Spleen (tissue), 11 donors: ENCODE results near the gene KANSL1. TPM values are rescaled to one million over a fixed set of nuclear protein-coding genes. Genes with fewer than 3 reads are reported as not detected.
"Not testable (repeated sequence)": the region's sequence is repeated elsewhere in the genome, so short reads cannot be mapped to it uniquely, and the experiment has no call there.

Experiments used
- DNase-seq: peaks from one replicate; pipeline ENCODE4 v3.0.0-alpha.2; 2020
- H3K27ac ChIP-seq, 8 donors: fragments of 200-600 bp; sonication (generic) in 7 of 8; 1 replicate in 4 of 8; 2 replicates in 4 of 8; pipeline versions ENCODE4 v1.5.0 to v1.8.0; 2016 to 2021; ENCODE audit warnings: inconsistent platforms in 4 of 8, mild to moderate bottlenecking in 4 of 8, moderate library complexity in 1 of 8
- H3K27me3 ChIP-seq, 7 donors: fragments of 200-600 bp; sonication (generic) in 6 of 7; replicated peaks in 1 of 7; 1 replicate in 4 of 7; 2 replicates in 3 of 7; pipeline versions ENCODE4 v1.5.0 to v1.8.0; 2016 to 2021; ENCODE audit warnings: inconsistent platforms in 3 of 7, mild to moderate bottlenecking in 1 of 7
- H3K36me3 ChIP-seq, 6 donors: fragments of 200-600 bp; sonication (generic) in 5 of 6; 1 replicate in 4 of 6; 2 replicates in 2 of 6; pipeline versions ENCODE4 v1.5.0 to v1.8.0; 2016 to 2021; ENCODE audit warnings: inconsistent platforms in 2 of 6
- H3K4me1 ChIP-seq, 6 donors: fragments of 200-600 bp; sonication (generic) in 5 of 6; 1 replicate in 3 of 6; 2 replicates in 3 of 6; pipeline versions ENCODE4 v1.5.0 to v1.8.0; 2016 to 2021; ENCODE audit warnings: inconsistent platforms in 3 of 6
- H3K4me3 ChIP-seq, 8 donors: fragments of 200-600 bp; sonication (generic) in 7 of 8; 1 replicate in 4 of 8; 2 replicates in 4 of 8; pipeline versions ENCODE4 v1.5.0 to v1.8.0; 2016 to 2021; ENCODE audit warnings: inconsistent platforms in 4 of 8, mild to moderate bottlenecking in 4 of 8, moderate library complexity in 2 of 8
- H3K9me3 ChIP-seq, 8 donors: fragments of 200-600 bp; sonication (generic) in 7 of 8; 1 replicate in 4 of 8; 2 replicates in 4 of 8; pipeline versions ENCODE4 v1.5.0 to v1.8.0; 2016 to 2021; ENCODE audit warnings: inconsistent platforms in 4 of 8
- CTCF ChIP-seq, 11 experiments: fragments of 200-600 bp in 7 of 11; fragments of 450-650 bp in 4 of 11; sonication (generic) in 4 of 11; IDR thresholded peaks in 8 of 11; conservative IDR thresholded peaks in 3 of 11; 1 replicate in 7 of 11; 2 replicates in 4 of 11; pipeline versions ENCODE4 v1.4.0 to v1.8.0; 2016 to 2021; ENCODE audit warnings: antibody characterized with exemption in 11 of 11, inconsistent platforms in 4 of 11, mild to moderate bottlenecking in 1 of 11
- POLR2A ChIP-seq, 3 donors: fragments of 450-650 bp; IDR thresholded peaks; one replicate each; pipeline ENCODE4 v1.5.1; 2017; ENCODE audit warnings: antibody characterized with exemption in 3 of 3, mild to moderate bottlenecking in 1 of 3
- POLR2AphosphoS5 ChIP-seq, 3 donors: sonication (generic); formaldehyde crosslinking; IDR thresholded peaks; one replicate each; pipeline ENCODE4 v1.5.1; 2017; ENCODE audit warnings: antibody characterized with exemption in 3 of 3
- WGBS, 5 donors: extraction: QIAGEN DNeasy Blood & Tissue Kit in 3 of 5; methylation state at CpG; one replicate each; pipeline versions ENCODE4 v1.1.5 to v1.1.7; 2013 to 2018; 5-methylcytosine and 5-hydroxymethylcytosine counted together
- intact Hi-C: fragments of 100-400 bp; cut with DNase I; formaldehyde crosslinking; loops from one replicate; pipeline ENCODE4 v1.15.0; 2023; ENCODE audit warnings: low total_unique reads
- polyA plus RNA-seq, 3 donors: library from polyadenylated mRNA; stranded (reverse); fragments of 200-250 nt; gene quantifications; one replicate each; pipeline ENCODE4 v1.2.1, GENCODE V29; 2013
- total RNA-seq, 7 donors: library from RNA; depleted of rRNA in 3 of 7; stranded (reverse); fragments of >200 nt in 3 of 7; fragmentation: NEBNext Ultra II Directional in 4 of 7; extraction: Animal tissue kit (Norgen Biotek cat#: 25700) in 4 of 7; gene quantifications; one replicate each; pipeline versions ENCODE4 v1.1.0 to v1.2.1, GENCODE V29; 2016 to 2021
- donor health status: healthy with polysubstance abuse.
- donor health status: DM: no; HTN: no; CAD: no; lungs with moderate emphysema.
- donor health status: DM: no; HTN: no; CAD: no.
- donor health status: Bipolar disorder and iron deficiency.
- donor health status: healthy.
- donor health status: DM: no; HTN: no; CAD: no.
- donor health status: DM: yes; HTN: yes; CAD: no.

KANSL1 gene
- total and polyA plus RNA-seq, 10 donors, result 10.9 to 173 (median 116) TPM

GRCh38 chr17:46180892-46181274 lies 12.3 kb downstream of the KANSL1 start:
- Histone ChIP-seq H3K27ac (peak overlapping the region in 1 of 8 donors; percentile 82), H3K4me3 (no peak overlapping the region), H3K27me3 (no peaks in the 10 kb centered on the region), H3K9me3 (no peaks in the 10 kb centered on the region), H3K36me3 (no peaks in the 10 kb centered on the region), H3K4me1 (peaks cover 77 to 100% (median 98%) of the 10 kb centered on the region in 6 donors)
- TF ChIP-seq POLR2AphosphoS5 (IDR thresholded peaks at IDR 0.05) (no peak), POLR2A (IDR thresholded peaks at IDR 0.05) (no peak), CTCF (IDR thresholded peaks at IDR 0.05 in 8 of 11, conservative IDR thresholded peaks at IDR 0.05 in 3 of 11) (no peak)
- no peak for DNase-seq
- intact Hi-C loops, result loop anchor here (10.0 kb wide), 1 partner anchor 66 kb away; no protein-coding TSS in a partner anchor
- WGBS, 5 donors, result 45 to 81% (median 67%) methylated on average over 2 of the region's 2 CpGs

- Histone ChIP-seq H3K4me3 (peak overlapping the region in 1 of 8 donors; percentile 37), H3K27ac (peak overlapping the region in 5 of 8 donors; percentile 54 to 82 (median 75)), H3K4me1 (peaks cover 76 to 100% (median 99%) of the 10 kb centered on the region in 6 donors)
- WGBS, 5 donors, result 89 to 94% (median 92%) methylated on average over 16 of the region's 16 CpGs
- not testable (repeated sequence) for H3K9me3 ChIP-seq, H3K36me3 ChIP-seq, DNase-seq, H3K27me3 ChIP-seq
- intact Hi-C loops, result loop anchor here (10.0 kb wide), 1 partner anchor 66 kb away; no protein-coding TSS in a partner anchor
Observed at GRCh38 chr17:46180185-46180891, 12.9 kb downstream of the KANSL1 start.

DNA sequence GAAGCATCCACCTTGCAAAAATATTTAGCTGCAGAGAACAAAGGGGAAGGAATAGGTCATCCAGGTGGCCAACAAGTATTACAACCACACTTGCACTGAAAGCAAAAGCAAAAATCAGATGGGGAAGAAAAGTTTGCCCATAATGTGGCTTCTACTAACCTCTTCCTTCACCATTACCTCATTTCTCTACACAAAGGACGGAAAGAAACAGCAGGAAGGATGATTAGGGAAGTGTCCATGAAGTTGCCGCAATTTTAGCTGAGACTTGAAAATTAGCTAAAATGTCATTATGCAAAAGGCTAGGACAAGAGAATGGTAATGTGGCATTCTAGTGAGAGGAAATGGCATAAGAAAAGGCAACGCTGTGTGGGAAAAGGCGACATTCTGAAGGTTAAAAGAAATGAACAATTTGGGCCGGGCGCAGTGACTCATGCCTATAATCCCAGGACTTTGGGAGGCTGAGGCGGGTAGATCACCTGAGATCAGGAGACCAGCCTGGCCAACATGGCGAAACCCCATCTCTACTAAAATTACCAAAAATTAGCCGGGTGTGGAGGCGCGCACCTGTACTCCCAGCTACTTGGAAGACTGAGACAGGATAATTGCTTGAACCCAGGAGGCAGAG lies 13.7 kb downstream of the KANSL1 start:
- intact Hi-C loops, result no loop called here
- Histone ChIP-seq H3K4me3 (peak overlapping the region in 1 of 8 donors; percentile 37), H3K27ac (peak overlapping the region; percentile 9 to 82 (median 59)), H3K4me1 (peaks cover 68 to 99% (median 94%) of the 10 kb centered on the region in 6 donors), H3K9me3 (no peaks in the 10 kb centered on the region), H3K27me3 (no peaks in the 10 kb centered on the region), H3K36me3 (no peaks in the 10 kb centered on the region)
- TF ChIP-seq CTCF (IDR thresholded peaks at IDR 0.05 in 8 of 11, conservative IDR thresholded peaks at IDR 0.05 in 3 of 11), result peak in 1 of 11 experiments; percentile 10
- peak in 1 of 3 donors; percentile 47 for TF ChIP-seq POLR2AphosphoS5 (IDR thresholded peaks at IDR 0.05)
- no peak for TF ChIP-seq POLR2A (IDR thresholded peaks at IDR 0.05)
- WGBS, 5 donors, result 48 to 72% (median 63%) methylated on average over 11 of the region's 11 CpGs
- DNase-seq, result no peak

DNA sequence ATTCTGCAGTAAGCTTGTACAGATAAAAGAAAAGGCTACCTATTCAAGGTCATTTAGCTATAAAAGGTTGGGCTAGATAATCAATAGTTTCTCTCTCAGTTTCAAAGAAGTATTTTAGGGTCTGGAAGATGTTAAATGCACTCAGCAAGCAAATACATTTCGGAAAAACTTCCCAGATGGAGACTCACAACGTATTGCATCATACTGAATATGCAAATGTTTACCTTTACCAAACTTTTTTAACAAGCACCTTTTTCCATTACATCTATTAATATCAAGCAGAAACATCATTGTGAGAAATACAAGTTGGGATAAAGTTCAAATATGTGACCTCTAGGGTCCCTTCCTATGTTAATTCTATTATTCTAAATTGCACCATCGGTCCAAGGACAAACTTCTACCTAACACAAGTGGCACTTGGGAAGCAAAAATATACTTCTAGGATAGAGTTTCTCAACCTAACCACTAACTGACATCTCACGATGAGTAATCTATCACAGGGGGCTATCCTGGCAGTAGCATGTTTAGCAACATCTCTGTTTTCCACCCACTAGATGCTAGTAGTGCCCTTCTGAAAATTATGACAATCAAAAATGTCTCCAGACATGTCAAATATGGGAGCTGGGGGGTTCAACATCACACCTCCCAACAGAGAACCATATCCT lies 14.5 kb downstream of the KANSL1 start:
- WGBS, 5 donors, result 46 to 70% (median 58%) methylated on average over 4 of the region's 4 CpGs
- Histone ChIP-seq H3K4me3 (peak overlapping the region in 1 of 8 donors; percentile 37), H3K4me1 (peaks cover 64 to 99% (median 94%) of the 10 kb centered on the region in 6 donors), H3K36me3 (no peaks in the 10 kb centered on the region), H3K9me3 (no peaks in the 10 kb centered on the region), H3K27me3 (no peaks in the 10 kb centered on the region), H3K27ac (peak overlapping the region in 7 of 8 donors; percentile 52 to 82 (median 64))
- DNase-seq, result no peak
- TF ChIP-seq CTCF (IDR thresholded peaks at IDR 0.05 in 8 of 11, conservative IDR thresholded peaks at IDR 0.05 in 3 of 11) (no peak), POLR2A (IDR thresholded peaks at IDR 0.05) (no peak), POLR2AphosphoS5 (IDR thresholded peaks at IDR 0.05) (no peak)
- intact Hi-C loops, result no loop called here
